KMS-11 (cell line): ENCODE results near the gene SMURF1.

Source experiments
- H2AFZ ChIP-seq: fragments of 200-600 bp; sonication (generic); 2 replicates; pipeline ENCODE4 v1.6.1; 2016; ENCODE audit warnings: antibody characterized with exemption, mixed run types, low read depth
- H3K27ac ChIP-seq: fragments of 200-600 bp; sonication (generic); 2 replicates; pipeline ENCODE4 v1.6.1; 2016; ENCODE audit warnings: mild to moderate bottlenecking, mixed run types
- H3K27me3 ChIP-seq: fragments of 200-600 bp; sonication (generic); 2 replicates; pipeline ENCODE4 v1.6.1; 2017; ENCODE audit warnings: mild to moderate bottlenecking, low read depth, mixed run types, moderate library complexity; ENCODE audit not compliant: insufficient read depth
- H3K36me3 ChIP-seq: fragments of 200-600 bp; sonication (generic); 2 replicates; pipeline ENCODE4 v1.6.1; 2017; ENCODE audit warnings: mild to moderate bottlenecking, mixed run types; ENCODE audit not compliant: insufficient read depth
- H3K4me1 ChIP-seq: fragments of 200-600 bp; sonication (generic); 2 replicates; pipeline ENCODE4 v1.6.1; 2016; ENCODE audit warnings: mild to moderate bottlenecking, low read depth, mixed run types; ENCODE audit not compliant: poor library complexity, severe bottlenecking
- H3K4me2 ChIP-seq: fragments of 200-600 bp; sonication (generic); 2 replicates; pipeline ENCODE4 v1.7.0; 2016; ENCODE audit warnings: mild to moderate bottlenecking, mixed run types
- H3K4me3 ChIP-seq: fragments of 200-600 bp; sonication (generic); IDR thresholded peaks from 2 replicates; pipeline ENCODE4 v1.6.1; 2017; ENCODE audit warnings: low read depth, low read length, mixed read lengths; ENCODE audit not compliant: insufficient read depth
- H3K79me2 ChIP-seq: fragments of 200-600 bp; sonication (generic); 2 replicates; pipeline ENCODE4 v1.6.1; 2016; ENCODE audit warnings: low read depth, mixed run types; ENCODE audit not compliant: insufficient read depth
- H3K9ac ChIP-seq: fragments of 200-600 bp; sonication (generic); 2 replicates; pipeline ENCODE4 v1.6.1; 2016; ENCODE audit warnings: mild to moderate bottlenecking, mixed run types
- H4K20me1 ChIP-seq: fragments of 200-600 bp; sonication (generic); 2 replicates; pipeline ENCODE4 v1.6.1; 2016; ENCODE audit warnings: mild to moderate bottlenecking, mixed run types; ENCODE audit not compliant: insufficient read depth
- CTCF ChIP-seq: fragments of 200-600 bp; sonication (generic); conservative IDR thresholded peaks from 2 replicates; pipeline ENCODE4 v1.6.1; 2017; ENCODE audit warnings: low read depth, mild to moderate bottlenecking, antibody characterized with exemption, low read length, moderate library complexity, mixed read lengths

The SMURF1 gene

GRCh38 chr7:99133766-99134564 is 9.9 kb downstream of the SMURF1 start:
- no peak for TF ChIP-seq CTCF
- Histone ChIP-seq H3K4me1 (peaks cover 21% of the 10 kb centered on the region), H3K4me3 (no peak overlapping the region), H3K9ac (no peak overlapping the region), H4K20me1 (peaks cover 11% of the 10 kb centered on the region; the same call in 1 of the 2 replicates), H3K79me2 (peaks cover 96% of the 10 kb centered on the region), H3K27me3 (no peaks in the 10 kb centered on the region), H3K27ac (no peak overlapping the region), H2AFZ (no peak overlapping the region), H3K36me3 (no peaks in the 10 kb centered on the region), H3K4me2 (no peak overlapping the region)

DNA sequence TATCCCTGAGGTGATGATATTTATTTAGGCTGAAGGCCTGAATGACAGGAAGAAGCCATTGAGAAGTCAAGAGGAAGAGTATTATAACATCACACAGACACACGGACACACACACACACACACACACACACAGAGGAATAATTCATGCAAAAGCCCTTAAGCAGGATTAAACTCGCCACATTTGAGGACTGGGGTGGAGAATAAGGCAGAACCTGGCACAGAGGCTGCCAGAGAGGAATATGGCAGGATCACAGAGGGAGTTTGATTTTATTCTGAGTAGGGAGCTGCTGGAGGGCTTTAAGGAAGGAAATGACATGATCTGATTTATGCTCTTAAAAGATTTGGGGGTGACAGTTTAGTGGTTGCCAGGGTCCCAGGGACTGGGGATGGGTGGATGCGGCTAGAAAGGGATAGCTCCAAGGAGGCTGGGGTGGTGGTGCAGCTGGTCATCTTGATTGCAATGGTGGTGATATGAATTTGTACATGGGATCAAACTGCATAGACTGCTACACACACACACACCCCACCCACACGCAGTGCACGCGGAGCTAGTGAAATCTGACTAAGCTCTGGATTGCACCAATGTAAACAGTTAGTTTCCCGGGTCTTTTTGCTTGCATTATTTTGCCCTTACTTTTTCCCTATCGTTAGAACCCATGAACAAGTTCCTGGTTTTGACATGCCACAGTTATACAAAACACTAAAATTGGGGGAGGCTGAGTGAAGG is 11.2 kb downstream of the SMURF1 start:
- Histone ChIP-seq H3K79me2 (peaks cover 90% of the 10 kb centered on the region), H3K4me1 (peaks cover 14% of the 10 kb centered on the region), H3K27ac (no peak overlapping the region), H3K36me3 (no peaks in the 10 kb centered on the region), H3K9ac (no peak overlapping the region), H3K27me3 (no peaks in the 10 kb centered on the region), H4K20me1 (0 out of 2 replicates have a peak, but pooled peaks cover 7% of the 10 kb centered on the region), H3K4me3 (no peak overlapping the region), H2AFZ (no peak overlapping the region), H3K4me2 (no peak overlapping the region)
- TF ChIP-seq CTCF = no peak

- H3K4me1 ChIP-seq = peaks cover 14% of the 10 kb centered on the region
- no peak for TF ChIP-seq CTCF
- no peaks in the 10 kb centered on the region for H3K27me3 ChIP-seq
- no peak overlapping the region for H3K4me3 ChIP-seq
- 0 out of 2 replicates have a peak, but pooled peaks cover 10% of the 10 kb centered on the region for H4K20me1 ChIP-seq
- no peaks in the 10 kb centered on the region for H3K36me3 ChIP-seq
- no peak overlapping the region for H3K4me2 ChIP-seq
- H3K27ac ChIP-seq = no peak overlapping the region
- H3K9ac ChIP-seq = no peak overlapping the region
- H2AFZ ChIP-seq = no peak overlapping the region
- H3K79me2 ChIP-seq = peaks cover 86% of the 10 kb centered on the region
These were observed 12.6 kb downstream of the SMURF1 start for GRCh38 chr7:99131290-99131689.

DNA sequence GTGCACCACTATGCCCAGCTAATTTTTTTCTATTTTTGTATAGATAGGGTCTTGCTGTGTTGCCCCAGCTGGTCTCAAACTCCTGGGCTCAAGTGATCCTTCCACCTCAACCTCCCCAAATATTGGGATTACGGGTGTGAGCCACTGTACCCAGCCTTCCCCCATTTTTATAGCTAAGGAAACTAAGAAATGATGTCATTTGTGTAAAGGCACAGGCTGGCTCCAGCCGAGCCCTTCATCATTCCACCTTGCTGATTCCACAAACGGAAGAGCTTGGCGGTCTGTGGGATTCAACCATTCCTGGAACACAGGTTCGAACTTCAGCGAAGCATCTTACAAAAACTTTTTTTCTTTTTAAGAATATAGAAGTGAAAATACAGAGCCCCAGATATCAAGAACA is 14.4 kb downstream of the SMURF1 start:
- Histone ChIP-seq H3K4me3 (no peak overlapping the region), H3K27ac (no peak overlapping the region), H3K4me1 (peaks cover 14% of the 10 kb centered on the region), H3K27me3 (no peaks in the 10 kb centered on the region), H3K36me3 (no peaks in the 10 kb centered on the region), H3K79me2 (peaks cover 85% of the 10 kb centered on the region), H2AFZ (no peak overlapping the region), H3K4me2 (no peak overlapping the region), H4K20me1 (peaks cover 14% of the 10 kb centered on the region; the same call in 1 of the 2 replicates), H3K9ac (no peak overlapping the region)
- no peak for TF ChIP-seq CTCF
